OCI-LY3 (cell line): ENCODE results near the gene ZPLD1.

Source experiments
- CTCF ChIP-seq: fragments of 200-600, 300-600 bp; sonication (generic); IDR thresholded peaks from 2 replicates; pipeline ENCODE4 v1.5.1; 2014; ENCODE audit warnings: antibody characterized with exemption, low read length, low read depth
- EZH2phosphoT487 ChIP-seq: fragments of 200-600 bp; shearing (Covaris generic); IDR thresholded peaks from 2 replicates; pipeline ENCODE4 v1.6.1; 2018; ENCODE audit warnings: antibody characterized with exemption, mixed run types, low read depth

- TF ChIP-seq CTCF (no peak), EZH2phosphoT487 (no peak)
Observed at GRCh38 chr3:102497571-102497970, 62.8 kb downstream of the ZPLD1 start.
